Fibroblast of gingiva (primary cell): ENCODE results near the gene THAP3.
"Not testable (repeated sequence)": the region's sequence is repeated elsewhere in the genome, so short reads cannot be mapped to it uniquely, and the experiment has no call there.

Experiments
- DNase-seq: peaks from one replicate; pipeline ENCODE4 v3.0.0-alpha.2; 2011; ENCODE audit warnings: low read depth

Gene THAP3

GRCh38 chr1:6591222-6591621 lies 33.4 kb upstream of the THAP3 start:
- DNase-seq = no peak

- no peak for DNase-seq
These were observed 33.0 kb upstream of the THAP3 start for GRCh38 chr1:6591644-6592043.

GRCh38 chr1:6592441-6592840 lies 32.2 kb upstream of the THAP3 start:
- no peak for DNase-seq

DNA sequence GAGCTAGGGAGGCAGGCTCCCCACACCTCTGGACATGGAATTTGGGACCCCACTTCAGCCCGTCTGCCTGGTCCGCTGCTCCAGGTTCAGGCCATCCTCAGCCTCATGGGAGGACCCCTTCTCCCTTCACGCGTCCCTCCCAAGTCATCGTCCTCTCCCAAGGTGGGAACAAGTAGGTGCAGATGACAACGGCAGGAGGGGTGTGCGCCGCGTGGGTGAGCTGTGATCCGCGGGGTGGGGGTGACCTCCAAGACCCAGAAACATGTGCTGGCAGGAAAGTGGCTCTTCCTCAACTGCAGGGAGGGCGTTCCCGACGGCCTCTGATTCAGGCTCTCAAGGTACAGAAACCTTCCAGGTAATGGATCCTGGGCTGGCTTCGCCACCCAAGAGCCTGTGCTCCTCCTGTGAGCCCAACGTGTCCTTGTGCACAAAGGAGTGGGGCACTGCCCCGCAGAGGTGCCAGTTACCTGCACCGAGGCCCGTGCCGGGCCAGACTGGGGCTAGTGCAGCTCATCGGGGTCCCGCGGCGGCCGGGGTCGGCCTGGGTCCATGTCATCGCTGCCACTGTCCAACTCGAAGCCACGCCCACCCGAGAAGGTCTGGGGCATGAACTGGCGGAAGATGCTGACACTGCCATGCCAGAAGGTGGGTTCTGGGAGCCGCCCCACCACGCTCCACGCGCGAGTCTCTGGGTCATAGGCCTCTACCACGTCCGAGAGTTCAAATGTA lies 31.6 kb upstream of the THAP3 start:
- no peak for DNase-seq

- DNase-seq = no peak
These were observed 30.9 kb upstream of the THAP3 start for GRCh38 chr1:6593810-6594209.

- no peak for DNase-seq
These were observed 29.5 kb upstream of the THAP3 start for GRCh38 chr1:6594977-6595740.

DNA sequence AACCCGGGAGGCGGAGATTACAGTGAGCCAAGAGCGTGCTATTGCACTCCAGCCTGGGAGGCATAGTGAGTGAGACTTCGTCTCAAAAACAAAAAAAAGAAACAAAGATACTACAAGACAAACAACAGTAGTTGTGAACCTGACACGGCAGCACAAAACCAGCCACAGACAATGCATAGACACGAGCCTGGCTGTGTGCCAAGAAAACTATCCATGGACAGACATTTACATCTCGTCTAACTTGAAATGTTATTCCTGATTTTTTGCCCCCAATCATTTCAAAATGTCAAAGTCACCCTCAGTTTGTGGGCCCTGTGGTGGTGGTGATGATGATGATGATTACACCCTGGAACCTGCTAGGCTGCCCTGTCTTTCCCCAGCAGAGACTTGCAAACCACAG lies 28.3 kb upstream of the THAP3 start:
- DNase-seq = no peak

DNA sequence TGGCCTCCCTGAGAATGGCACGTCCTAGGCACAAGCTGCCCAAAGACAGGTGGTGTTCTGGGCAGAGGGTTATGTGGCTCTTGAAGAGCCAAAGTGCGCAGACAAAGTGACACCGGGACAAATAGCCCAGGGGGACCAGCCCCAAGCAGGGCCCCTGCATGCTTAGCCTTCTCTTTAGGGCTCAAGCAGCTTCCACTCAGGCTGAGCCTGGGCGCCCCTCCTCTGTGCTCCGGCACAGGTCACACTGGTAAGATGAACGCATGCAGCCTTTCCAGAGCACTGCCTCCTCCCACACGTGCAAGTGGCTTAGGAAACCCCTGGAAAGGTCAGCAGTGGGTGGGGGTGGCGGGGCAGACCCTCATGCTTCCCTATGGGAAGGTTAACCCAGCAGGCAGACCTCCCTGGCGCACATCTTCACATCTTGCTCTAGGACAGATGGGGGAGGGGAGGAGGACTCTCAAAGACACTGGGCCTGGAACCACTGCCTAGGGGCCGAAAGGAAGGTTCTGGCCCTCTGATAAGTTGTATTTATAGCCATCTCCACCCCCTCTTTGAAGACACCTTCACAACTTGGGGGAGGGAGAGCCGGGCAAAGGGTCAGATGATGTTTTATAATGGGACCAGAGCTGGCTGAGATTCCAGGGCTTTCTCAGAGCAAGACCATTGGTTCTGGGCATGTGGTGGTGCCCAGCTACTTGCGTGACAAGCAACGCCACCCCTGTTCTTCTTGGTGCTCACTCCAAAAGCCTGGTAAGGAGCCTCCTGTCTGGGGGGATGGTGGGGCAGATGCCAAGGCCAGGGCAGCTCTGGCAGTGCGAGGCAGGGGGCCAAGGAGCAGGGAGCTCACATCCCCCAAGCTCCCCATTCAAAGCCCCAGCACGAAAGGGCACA lies 27.5 kb upstream of the THAP3 start:
- DNase-seq = no peak

- DNase-seq = no peak
These were observed 26.9 kb upstream of the THAP3 start for GRCh38 chr1:6597777-6598131.

- no peak for DNase-seq
These were observed 25.3 kb upstream of the THAP3 start for GRCh38 chr1:6599141-6599975.

GRCh38 chr1:6599991-6600390 lies 24.7 kb upstream of the THAP3 start:
- DNase-seq = not testable (repeated sequence)

- no peak for DNase-seq
These were observed 24.1 kb upstream of the THAP3 start for GRCh38 chr1:6600410-6601048.

DNA sequence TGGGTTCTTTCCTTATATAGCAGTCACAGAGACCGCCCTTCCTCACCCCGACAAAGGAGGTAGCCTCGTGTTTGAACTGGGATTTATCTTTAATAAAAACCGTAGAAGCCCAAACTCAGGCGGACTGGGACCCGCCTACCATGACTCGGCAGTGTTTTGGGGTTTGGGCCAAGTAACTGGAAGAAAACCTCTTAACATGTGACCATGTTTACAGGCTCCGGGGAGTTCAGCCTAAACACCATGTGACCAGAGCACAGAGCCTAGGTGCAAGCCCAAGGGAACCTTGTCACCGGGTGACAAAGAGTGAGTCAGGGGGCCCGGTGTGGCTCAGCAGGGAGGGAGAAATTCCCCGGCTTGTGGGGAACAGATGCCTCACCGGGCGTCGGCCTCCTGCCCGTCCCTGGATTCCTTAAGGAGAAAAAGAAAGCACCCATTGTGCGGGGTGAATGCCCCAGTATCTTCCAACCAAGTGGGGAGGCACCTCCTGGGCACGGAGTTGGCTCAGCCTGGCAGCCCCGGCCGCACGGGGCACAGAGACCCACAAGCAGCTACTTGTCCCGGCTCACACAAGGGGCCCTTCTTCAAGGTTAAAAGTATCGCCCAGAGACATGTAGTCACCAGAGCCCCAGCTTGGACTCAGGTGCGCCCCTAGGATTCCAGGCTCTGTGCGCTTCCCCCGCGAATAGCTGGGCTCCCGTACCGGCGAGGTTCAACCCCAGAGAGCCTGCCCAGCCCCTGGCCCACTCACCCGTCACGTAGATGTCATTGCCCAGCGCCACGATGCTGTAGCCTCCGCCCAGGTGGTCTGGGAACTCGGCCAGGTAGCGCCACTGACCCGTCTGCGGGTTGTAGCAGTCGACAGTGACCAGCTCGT lies 23.4 kb upstream of the THAP3 start:
- peak; percentile 90 for DNase-seq

GRCh38 chr1:6601923-6602668 lies 22.6 kb upstream of the THAP3 start:
- no peak for DNase-seq

DNA sequence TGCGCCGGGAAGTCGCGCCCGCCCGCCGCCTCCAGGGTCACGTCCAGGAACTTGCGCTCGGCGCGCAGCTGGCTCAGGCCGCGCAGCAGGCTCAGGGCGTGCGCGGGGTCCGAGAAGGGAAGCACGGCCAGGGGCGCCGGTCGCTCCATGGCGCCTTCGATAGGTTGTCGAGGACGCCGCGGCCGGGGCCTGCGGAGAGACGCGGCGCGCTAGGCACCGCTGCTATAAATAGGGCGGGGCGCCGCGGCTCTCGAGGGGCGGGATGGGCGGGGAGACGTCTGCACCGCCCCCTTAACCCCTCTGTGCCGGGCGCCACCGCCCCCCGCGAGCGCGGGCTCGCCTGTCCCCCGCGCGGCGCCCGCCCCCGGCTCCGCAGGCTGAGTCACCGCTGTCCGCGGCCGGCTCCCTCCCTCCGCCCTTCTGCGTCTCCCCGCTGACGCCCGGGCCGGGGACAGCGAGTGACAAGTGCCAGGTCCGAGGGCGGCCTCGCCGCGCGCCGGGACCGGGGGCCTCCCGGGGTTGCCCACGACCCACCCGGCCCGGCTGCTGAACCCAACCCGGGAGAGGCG lies 21.9 kb upstream of the THAP3 start, which contains the start of gene KLHL21:
Gene KLHL21, minus strand, starts transcription at position 201 of the 569 bp plus-strand sequence. Its CDS starts 52 bp downstream, at position 149.
- peak; percentile 91 for DNase-seq

DNA sequence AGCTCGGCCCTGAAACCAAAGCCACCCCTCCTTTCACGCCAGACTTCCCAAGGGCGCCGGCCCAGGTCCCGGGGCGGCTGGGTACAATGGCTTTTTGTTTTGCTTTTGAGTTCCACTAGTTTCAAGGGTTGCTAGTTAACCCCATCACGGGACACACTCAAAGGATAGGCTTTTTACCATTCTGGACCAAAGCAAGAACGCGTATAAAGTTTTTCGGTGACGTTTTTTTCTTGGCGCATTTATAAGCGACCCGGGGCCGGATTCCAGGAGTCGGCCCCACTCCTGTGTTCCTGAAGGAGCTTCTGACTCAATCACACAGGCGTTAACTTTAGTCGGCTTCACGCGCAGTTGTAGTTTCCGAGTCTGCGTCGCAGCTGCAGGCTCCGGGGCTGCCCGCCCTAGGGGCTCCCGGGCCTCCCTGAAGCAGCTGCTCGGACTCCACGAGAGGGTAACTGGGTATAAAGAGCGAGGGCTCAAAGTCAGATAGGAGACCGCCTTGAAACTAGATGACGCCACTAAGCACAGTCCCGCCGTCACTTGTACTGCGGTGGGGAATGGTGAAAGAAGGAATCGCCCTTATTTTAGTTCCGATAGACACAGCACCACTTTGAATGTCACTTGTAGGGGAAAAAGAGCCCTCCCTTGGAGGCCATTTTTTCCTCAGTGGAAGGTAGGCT lies 21.3 kb upstream of the THAP3 start:
- peak; percentile 72 for DNase-seq

GRCh38 chr1:6603915-6604558 lies 20.6 kb upstream of the THAP3 start:
- DNase-seq = peak; percentile 93
